HG02981 (cell line): ENCODE data around the gene GBF1.

Source experiments
- ATAC-seq: cut with Tn5 transposase; IDR thresholded peaks from one replicate; pipeline ENCODE4 v1.9.1; 2021; ENCODE audit warnings: mild to moderate bottlenecking, moderate library complexity; ENCODE audit not compliant: unreplicated experiment

Gene GBF1

DNA sequence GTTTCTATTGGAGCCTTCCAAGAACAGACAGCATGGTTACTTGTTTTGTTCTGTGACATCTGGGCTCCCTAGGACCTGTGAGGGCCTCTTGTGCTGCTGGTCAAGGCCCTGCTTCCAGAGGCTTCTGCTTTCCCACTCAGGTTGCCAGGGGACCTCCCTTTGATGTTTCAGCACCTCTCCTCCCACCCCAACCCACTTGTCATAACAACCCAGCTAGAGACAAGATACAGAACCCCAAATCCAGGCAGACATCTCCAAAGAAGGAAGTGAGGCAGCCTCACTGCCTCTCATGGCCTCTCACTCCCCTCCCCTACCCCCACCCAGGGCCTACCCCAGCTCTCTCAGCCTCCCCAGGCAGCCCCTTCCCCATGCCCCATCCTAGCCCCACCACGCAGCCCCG is 161.5 kb downstream of the GBF1 start:
- no peak for ATAC-seq

DNA sequence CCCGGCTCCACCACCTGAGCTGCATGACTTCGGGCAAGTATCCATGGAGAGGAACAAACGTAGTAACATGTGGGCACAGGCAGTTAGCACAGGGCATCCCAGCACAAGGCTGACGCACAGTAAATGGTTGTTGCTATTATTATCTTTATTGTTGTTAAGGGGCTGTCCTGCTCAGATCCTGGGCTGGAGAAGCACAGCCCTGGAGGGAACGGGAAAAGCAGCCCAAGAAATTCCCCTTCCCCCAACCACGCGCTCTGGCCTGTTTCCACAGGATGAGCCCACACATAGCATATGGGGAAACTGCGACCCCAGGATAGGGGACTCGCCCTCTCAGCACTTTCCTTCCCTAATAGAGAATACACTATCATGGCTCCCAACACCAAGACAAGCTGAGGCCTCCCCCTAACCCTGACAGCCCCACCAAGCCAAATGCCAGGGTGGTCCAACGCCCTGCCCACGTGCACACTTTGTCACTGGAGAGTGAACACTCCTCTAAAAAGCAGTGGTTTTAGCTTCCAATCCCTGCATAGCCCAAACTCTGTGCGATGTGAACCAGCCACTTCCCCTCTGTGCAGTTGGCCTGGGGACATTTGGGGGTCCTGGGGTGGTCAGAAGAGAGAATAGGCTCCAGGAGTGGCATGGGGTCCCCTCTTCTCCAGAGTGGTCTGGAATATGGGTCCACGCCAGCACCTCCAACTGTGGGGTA is 162.2 kb downstream of the GBF1 start:
- ATAC-seq = no peak

DNA sequence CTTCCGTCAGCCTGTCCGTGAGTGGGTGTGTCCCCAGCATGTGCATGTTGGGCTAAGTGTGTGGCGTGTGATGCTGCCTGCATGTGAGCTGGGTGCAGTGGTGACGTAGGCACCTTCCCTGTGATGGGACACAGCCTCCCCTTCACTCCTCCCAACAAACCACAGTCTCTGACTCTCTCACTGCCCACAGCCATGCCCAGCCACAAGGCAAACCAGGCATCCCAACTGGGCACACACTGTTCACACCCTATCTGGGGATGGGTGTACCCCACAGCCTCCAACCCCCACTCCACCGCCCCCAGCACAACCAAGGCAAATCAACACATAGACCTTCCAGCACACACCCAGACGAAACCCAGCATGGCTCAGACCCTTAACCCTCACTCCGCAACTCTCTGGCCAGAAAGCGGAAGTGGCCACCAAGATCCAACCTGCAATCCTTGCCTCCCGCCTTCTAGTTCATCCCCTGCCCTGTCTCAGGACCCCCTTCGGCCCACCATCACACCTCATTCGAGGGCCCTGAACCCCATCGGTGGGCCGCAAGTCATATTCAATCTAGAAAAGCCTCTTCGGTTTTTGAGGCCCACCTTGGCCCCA is 162.9 kb downstream of the GBF1 start:
- no peak for ATAC-seq

DNA sequence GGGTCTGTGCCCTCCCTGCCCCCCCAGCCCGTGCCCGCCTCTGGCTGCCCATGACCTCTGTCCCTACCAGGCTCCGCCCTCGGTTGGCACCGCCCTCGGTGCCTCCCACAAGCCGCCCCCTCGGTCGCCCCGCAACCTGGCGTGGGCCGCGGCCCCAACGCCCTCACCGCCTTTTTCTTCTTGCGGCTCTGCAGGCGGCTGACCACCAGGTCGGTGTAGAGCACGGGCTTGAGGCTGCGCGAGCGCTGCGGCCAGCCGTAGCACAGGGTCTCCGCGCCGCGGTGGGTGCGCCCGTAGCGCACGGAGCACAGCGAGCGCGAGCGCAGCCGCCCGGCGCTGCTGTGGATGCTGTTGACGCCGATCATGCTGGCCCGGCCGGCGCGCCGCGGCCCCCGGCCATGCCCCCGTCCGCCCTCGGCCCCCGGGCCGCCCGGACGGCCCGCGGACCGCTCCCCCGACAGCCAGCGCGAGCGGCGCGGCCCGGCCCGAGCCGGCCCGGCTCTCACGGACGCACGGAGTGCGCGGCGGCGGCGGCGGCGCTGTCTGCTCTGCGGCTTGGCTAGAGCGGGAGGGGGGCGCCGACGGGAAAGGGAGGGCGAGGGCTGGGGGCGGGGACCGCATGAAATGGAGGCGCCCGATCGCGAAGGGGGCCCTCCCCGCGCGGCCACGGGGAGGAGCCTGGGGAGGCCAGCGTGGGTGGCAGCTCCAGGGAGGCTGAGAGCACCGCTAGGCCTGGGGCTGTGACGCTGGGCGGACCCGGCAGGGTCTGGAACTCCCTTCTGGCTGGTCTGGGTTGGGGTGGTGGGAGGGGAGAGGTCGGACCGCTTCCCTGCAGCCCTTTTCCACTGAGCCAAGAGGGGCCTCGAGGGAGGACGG is 163.6 kb downstream of the GBF1 start:
- no peak for ATAC-seq

DNA sequence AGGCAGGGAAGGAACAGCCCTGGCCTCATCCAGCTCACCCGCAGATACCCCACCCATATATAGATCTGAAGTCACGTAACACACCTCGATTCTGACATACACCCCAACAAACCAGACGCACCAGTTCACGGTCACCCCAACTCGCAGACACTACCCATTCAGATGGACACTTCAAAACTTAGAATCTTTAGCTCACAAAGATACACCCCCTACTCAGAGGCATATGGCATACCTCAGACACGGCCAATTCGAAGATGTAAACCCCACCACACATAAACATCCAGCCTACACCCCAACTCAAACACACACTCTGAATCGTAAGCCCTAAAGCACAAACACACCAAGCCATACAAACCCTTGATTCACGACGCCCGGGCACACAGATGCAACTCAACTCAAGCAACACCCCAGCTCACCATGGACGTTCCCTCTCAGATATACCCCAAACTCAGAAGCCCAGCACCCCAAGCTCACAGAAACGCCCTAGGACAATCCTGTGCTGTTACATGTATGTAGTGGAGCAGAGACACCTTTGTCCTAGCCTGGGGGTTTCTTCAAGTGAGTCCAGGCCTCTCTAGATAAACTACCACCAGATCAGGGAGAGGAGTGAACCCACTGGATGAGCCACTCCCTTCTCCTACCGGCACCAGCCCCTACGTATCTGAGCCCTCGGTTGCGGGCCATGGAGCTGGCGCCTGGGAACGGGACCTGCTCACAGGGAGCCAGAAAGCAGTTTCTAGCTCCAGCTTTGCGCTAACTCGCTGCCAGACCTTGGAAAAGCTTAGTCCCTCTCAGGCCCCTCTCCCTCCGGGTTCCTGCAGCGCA is 164.5 kb downstream of the GBF1 start:
- no peak for ATAC-seq

DNA sequence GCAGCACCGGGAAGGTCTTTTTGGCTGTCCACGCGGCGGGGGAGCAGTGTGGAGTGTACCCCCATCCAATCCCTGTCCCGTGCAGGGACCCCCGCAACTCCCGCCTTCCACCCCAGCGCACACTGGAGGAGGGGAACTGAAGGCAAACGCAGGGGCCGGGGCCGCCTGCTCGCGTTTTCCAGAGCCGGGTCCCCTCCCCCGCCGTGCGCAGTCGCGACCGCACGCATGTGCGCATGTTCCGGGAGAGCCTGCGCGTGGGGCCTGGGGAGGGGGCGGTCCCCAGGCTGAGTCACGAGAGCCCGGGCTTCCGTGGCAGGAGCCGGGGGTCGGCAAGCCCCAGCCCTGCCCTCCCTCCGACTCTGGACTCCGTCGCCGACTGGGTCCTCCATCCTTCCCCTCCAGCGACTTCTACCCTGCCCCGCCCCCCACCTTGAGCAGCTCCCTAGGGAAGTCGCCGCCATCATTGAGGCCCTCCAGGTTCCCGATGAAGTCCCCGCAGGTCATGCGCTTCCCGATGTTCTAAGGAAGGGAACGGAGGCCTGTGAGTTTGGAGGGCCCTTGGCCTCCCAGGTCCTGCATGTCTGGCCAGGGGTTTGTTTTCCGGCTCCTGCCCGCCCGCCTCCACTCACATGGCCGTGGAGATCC is 165.2 kb downstream of the GBF1 start:
- no peak for ATAC-seq

DNA sequence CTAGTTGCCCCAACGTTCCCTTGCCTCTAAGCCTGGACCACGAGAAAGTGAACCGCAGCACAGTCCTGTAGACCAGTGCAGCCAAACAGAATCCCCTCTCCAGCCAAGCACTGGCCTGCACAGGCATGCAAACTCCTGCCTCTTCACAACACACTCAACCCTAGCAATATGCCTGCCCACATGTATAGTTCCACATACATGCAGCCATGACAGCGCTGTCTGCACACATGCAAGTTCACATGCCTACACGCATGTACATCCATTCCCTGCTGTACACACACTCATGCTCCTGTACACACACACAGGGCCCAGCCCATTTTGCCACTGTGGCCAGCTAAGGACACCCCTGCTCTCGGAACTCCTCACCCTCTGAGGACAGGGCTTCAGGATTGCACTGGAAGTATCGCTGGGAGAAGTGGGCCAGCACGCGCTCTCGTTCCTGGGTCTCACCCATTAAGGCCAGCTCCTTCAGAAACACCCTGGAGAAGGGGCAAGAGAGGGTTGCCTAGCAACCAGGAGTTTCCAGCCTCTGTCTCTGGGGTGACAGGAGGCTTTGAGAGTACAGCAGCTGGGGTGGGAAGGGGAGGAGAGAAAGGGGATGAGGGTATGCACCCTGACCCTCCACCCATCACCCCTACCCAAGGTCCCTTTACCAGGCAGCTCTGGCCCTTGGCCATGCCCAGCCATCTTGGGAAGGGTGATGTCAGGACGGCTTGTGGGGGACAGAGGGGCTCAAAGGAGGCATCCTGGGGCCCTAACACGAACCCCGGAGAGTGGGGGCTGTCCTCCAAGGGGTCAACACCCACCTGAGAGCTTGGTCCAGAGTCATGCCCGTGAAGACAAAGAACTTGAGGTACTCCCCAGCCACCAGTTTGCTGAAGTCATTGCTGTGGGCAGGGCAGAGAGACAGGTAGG is 166.3 kb downstream of the GBF1 start:
- no peak for ATAC-seq

DNA sequence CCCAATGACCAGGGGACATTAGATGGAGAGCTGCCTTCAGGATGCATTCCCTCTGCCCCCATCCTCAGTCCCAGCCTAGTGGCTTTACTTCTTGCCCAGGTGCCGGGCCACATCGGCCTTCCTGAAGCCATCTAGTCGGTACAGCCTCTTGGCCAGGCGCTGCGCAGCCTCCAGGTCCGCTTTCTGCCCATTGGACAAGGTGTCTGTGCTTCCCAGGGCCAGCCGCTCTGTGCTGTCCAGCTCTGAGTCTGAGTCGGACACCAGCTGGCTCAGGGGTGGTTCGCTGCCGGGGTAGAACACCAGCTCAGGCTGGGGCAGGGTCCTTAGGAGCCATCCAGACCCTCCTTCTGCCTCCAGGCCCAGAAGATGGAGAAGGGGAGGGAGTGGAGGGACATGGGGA is 167.0 kb downstream of the GBF1 start:
- no peak for ATAC-seq

DNA sequence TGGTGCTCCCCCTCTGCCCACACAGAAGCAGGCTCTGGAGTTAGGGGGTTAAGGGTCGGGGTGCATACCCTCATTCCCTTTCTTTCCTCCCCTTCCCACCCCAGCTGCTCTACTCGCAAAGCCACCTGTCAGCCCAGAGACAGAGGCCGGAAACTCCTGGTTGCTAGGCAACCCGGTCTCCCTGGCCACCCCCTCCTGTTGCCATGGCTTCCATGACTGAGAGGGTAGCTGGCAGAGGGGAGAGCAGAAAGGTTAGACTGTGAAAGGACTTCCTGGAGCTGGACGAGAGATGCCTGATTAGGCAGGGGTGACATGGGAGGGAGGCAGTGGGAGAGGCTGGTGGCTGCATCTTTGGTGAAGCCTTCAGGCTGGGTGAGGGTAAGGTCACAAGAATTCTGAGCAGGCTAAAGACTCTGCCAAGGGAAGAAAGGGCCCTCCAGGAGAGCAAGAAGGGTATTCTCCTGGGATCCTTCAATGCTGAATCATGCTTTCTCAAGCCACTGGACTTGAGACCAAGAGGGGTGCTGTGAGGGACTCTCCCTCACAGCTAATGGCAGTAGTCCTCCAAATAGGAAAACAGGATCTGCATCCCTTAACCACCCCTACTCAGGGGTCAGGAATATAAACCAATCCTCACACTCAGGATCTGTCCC is 167.8 kb downstream of the GBF1 start:
- no peak for ATAC-seq

DNA sequence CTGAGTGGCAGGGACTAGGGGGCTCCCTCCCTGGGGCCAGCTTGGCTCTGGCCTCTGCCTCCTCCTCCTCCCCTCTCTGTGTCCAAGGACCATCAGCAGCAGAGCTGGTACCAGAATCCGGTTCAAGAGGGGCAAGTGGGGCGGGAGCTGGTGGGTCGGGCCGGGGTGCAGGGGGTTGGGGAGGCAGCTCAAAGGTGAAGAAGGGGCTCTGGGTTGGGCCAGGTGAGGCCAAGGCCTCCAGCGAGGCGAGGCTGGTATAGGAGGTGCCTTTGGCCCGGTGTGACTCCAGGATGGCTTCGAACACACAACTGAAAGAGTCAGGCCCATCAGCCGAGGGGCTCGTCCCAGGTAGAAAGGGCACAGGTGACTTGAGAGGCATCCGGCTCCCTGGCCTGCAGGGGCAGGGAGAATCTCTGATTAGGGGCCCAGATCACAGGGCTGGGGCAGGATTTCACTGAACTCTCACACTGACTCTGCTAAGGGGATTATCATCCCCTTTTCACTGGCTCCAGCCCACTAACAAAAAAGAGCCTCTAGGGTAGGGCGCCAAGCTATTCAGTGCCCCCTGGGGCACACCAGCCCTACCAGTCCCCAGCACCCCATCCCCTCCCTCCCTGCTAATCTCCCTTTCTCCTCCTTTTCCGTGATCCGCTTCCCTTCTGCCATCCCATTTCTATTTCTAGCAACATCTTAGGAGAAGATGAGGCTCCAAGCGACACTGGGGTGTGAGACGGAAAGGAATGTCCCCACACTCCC is 168.7 kb downstream of the GBF1 start:
- ATAC-seq = no peak

DNA sequence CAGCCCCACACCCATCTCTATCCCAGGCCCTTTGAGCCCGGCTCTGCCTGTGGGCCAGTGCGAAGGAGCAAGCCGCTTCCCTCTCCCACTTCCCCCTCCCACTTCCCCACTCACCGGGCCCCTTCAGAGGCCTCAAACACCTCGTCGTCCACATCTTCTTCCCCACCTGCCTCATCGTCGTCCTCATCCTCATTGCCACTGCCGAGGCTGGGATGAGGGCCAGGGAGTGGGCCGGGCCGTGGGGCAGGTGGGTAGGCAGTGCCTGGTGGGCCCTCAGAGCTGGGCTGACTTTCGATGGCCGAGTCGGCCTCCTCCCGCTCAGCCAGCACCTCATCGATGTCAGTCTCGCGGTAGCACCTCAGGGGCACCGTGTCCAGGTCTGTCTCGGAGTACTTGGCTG is 169.4 kb downstream of the GBF1 start:
- no peak for ATAC-seq

DNA sequence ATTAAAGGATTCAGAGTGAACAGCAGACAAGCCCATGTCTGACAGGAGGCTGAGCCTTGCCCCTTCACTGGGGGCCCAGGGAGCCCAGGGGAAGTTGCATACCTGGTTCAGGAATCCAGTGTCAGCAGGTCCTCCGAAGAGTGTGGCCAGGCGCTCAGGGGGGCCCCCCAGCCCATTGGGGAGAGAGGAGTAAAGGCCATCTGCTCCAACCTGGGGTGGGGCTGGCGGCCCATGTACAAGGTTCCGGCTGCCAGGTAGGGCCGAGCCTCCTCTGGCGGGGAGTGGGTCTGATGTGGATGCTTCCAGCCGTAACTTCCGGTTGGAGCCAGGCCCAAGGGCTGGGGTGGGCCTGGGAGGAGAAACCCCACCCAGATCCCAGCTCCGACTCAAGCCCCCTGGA is 171.0 kb downstream of the GBF1 start:
- ATAC-seq = no peak

DNA sequence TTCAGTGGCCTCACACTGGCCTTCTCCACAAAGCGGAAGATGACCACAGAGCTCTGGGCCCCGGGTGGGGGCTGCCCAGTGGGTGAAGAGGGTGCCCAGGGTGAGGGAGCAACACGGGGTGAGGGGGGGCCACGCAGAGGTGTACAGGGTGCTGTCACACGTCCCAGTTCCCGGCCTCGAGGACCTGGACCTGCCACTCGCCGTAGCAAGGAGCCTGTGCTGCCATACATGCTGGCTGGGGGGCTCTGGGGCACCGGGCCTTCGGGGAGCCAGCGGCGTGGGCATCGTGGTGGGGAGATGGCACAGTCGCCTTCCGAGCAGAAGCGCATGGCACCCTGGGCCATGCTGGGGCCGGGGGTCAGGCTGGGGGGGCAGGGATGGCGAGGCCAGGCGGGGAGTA is 171.4 kb downstream of the GBF1 start:
- ATAC-seq = no peak

DNA sequence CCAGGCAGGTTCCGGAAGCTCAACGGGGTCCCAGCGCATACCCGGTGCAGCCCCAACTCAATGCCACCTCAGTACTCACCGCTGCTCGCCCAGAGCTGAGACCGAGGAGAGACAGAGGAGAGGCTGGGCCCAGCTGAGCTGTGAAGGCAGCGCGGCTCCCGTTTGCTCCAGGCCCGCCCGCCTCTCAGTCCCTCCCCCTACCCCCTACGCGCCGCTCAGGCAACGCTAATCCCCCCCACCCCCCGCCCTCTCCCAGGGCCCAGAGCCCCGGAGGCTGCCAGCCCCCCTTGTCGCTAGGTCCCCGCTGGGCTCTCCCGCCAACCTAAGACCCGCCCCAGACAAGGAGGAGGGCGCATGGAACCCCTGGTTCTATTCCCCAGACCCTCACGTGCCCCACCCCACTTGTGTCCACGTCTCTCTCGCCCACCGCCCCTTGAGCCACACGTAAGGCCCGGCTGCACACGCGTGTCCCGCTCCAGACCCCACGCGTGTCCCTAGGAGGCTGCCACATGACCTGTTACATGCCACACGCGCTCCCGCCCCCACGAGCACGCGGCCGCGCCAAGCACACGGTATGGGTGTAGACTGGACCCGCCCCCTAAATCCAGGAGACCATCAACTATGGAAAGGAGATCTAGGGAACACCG is 173.4 kb downstream of the GBF1 start, which contains the start of gene PSD:
TSS of gene PSD (minus strand) at position 164 of the 647 bp plus-strand sequence. CDS start 1,747 bp downstream, outside the sequence.
- ATAC-seq = no peak

DNA sequence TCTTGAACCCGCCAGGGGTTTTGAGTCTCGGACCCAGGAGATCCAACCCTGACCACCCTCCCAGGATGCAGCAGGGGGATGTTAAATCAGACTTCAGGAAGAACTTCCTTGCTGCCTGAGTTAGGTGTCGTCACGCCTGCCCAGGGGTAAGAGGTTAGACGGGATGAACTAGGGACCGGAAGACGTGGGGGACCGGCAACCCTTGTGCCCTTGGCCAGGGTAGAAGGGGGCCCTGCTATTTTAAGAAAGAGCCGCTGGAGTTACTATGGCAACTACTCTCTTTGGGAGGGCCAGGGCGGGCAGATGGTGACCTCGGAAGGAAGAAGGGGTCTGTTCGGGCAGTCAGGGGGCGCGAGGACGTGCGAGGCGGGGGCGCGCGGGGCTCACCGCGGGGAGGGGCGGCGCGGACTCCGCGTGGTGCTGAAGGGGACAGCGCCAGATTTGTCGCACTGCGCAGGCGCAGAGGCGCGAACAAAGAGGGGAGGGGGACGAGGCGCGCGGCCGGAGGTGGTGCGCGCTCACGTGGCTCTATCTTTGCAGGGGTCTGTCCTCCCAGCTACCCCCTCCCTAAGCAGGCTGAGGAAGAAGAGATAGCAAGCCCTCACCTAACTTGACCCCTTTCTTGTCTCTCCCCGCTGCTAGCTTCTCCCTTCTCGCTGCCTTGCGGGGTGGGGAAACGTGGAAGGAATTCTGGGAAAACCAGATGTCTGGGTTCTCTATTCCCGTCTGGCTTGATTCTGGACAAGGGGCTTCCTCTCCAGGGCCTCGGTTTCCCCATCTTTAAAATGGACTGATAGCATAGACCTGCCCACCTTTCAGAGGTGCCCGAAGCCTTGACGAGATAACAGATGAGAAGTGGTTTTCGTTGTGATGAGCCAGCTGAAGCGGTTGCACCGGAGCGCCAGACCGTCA is 174.2 kb downstream of the GBF1 start:
- no peak for ATAC-seq

DNA sequence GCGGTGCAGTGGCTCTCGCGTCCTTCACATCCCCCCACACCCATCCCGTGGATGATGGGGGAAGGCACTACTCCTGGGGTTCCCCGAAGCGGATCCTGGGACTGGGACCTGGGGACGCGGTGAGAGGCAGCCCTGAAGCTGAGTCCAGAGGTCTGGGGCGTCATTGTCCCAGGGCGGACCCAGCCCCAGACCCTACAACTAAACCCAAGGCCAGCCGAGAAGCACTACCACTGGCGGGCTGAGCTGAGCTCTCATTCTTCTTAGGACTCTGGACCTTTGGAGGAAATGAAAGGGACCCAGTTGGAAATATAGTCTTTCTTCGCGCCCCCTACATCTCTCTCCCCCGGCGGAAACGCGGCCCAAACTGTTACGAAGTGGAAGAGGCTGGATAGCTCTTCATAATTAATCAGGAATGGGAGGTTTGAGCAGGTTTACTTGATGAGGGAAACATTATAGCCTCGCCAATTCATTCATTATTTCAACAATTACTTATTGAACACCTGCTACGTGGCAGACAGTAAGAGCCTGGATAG is 174.9 kb downstream of the GBF1 start:
- ATAC-seq = no peak
